HG02884 (cell line): Measurements from ENCODE around the gene CZIB.
A peak's percentile ranks its signal among the peaks of the same experiment; 100 is the strongest.

ENCODE experiments used
- ATAC-seq: cut with Tn5 transposase; IDR thresholded peaks from one replicate; pipeline ENCODE4 v1.9.1; 2021; ENCODE audit warnings: mild to moderate bottlenecking, moderate library complexity; ENCODE audit not compliant: unreplicated experiment

CZIB gene

GRCh38 chr1:53220171-53220961, at the start of gene CZIB:
Gene CZIB, minus strand, starts transcription at chr1:53220634. Its CDS starts 59 bp downstream, at chr1:53220575.
- peak; percentile 91 for ATAC-seq

GRCh38 chr1:53270107-53270506, 49.7 kb upstream of the CZIB start:
- no peak for ATAC-seq

- ATAC-seq = no peak
Observed at GRCh38 chr1:53267761-53268160, 47.3 kb upstream of the CZIB start.

- no peak for ATAC-seq
Observed at GRCh38 chr1:53266038-53266437, 45.6 kb upstream of the CZIB start.

- ATAC-seq = no peak
Observed at GRCh38 chr1:53265581-53265980, 45.1 kb upstream of the CZIB start.

GRCh38 chr1:53264048-53264447, 43.6 kb upstream of the CZIB start:
- no peak for ATAC-seq

GRCh38 chr1:53262000-53262399, 41.6 kb upstream of the CZIB start:
- no peak for ATAC-seq

- ATAC-seq = no peak
Observed at GRCh38 chr1:53260631-53261247, 40.3 kb upstream of the CZIB start.

GRCh38 chr1:53259932-53260331, 39.5 kb upstream of the CZIB start:
- ATAC-seq = peak; percentile 90

GRCh38 chr1:53258216-53258615, 37.8 kb upstream of the CZIB start:
- ATAC-seq = no peak

GRCh38 chr1:53257454-53258081, 37.1 kb upstream of the CZIB start:
- ATAC-seq = no peak

- ATAC-seq = no peak
Observed at GRCh38 chr1:53256511-53257453, 36.3 kb upstream of the CZIB start.

- ATAC-seq = no peak
Observed at GRCh38 chr1:53255031-53255430, 34.6 kb upstream of the CZIB start.

GRCh38 chr1:53254011-53254640, 33.7 kb upstream of the CZIB start:
- no peak for ATAC-seq

GRCh38 chr1:53250325-53250724, 29.9 kb upstream of the CZIB start:
- ATAC-seq = no peak

GRCh38 chr1:53249706-53250105, 29.3 kb upstream of the CZIB start:
- ATAC-seq = no peak

GRCh38 chr1:53246261-53247134, 26.1 kb upstream of the CZIB start:
- ATAC-seq = no peak

- ATAC-seq = no peak
Observed at GRCh38 chr1:53244141-53244540, 23.7 kb upstream of the CZIB start.

- ATAC-seq = no peak
Observed at GRCh38 chr1:53242381-53242780, 21.9 kb upstream of the CZIB start.

GRCh38 chr1:53241828-53242227, 21.4 kb upstream of the CZIB start:
- ATAC-seq = no peak
